Measurements from ENCODE around the gene NKIRAS1.
"Not testable (repeated sequence)": the region's sequence is repeated elsewhere in the genome, so short reads cannot be mapped to it uniquely, and the experiment has no call there.

NKIRAS1 gene

GRCh38 chr3:23926246-23926645 lies 9.5 kb upstream of the NKIRAS1 start:
- no peak for TF ChIP-seq ZNF274 (IDR thresholded peaks at IDR 0.05; ENCODE audit: low read depth, low read length)
- H3K4me3 ChIP-seq (ENCODE audit: low read length): no peak overlapping the region

- no peak overlapping the region for H3K4me3 ChIP-seq (ENCODE audit: low read length)
- no peak for TF ChIP-seq ZNF274 (IDR thresholded peaks at IDR 0.05; ENCODE audit: low read depth, low read length)
Observed at GRCh38 chr3:23923786-23924185, 7.0 kb upstream of the NKIRAS1 start.

- TF ChIP-seq ZNF274 (IDR thresholded peaks at IDR 0.05; ENCODE audit: low read depth, low read length): no peak
- H3K4me3 ChIP-seq (ENCODE audit: low read length): no peak overlapping the region
Observed at GRCh38 chr3:23921052-23921511, 4.3 kb upstream of the NKIRAS1 start.

GRCh38 chr3:23920151-23920655 lies 3.4 kb upstream of the NKIRAS1 start:
- no peak for TF ChIP-seq ZNF274 (IDR thresholded peaks at IDR 0.05; ENCODE audit: low read depth, low read length)
- H3K4me3 ChIP-seq (ENCODE audit: low read length): no peak overlapping the region

- TF ChIP-seq ZNF274 (IDR thresholded peaks at IDR 0.05; ENCODE audit: low read depth, low read length): no peak
- no peak overlapping the region for H3K4me3 ChIP-seq (ENCODE audit: low read length)
Observed at GRCh38 chr3:23919628-23920027, 2.8 kb upstream of the NKIRAS1 start.

DNA sequence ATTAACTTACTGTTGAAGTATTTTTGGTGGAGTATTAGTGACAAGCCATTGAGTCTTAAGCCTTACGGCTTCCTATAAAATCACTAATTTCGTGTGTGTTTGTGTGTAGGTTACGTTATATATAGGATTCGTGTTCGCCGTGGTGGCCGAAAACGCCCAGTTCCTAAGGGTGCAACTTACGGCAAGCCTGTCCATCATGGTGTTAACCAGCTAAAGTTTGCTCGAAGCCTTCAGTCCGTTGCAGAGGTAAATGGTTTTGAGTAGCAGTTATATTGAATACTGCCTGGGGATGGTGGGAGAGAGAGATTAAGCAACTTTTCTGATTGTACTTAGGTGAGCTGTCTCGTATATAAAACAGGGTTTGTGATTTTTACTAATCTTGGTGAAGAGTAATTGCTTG lies 1.5 kb upstream of the NKIRAS1 start:
- peak overlapping the region; percentile 78 for H3K4me3 ChIP-seq (ENCODE audit: low read length)

- peak overlapping the region; percentile 78 for H3K4me3 ChIP-seq (ENCODE audit: low read length)
Observed at GRCh38 chr3:23917679-23918303, 1.0 kb upstream of the NKIRAS1 start.

DNA sequence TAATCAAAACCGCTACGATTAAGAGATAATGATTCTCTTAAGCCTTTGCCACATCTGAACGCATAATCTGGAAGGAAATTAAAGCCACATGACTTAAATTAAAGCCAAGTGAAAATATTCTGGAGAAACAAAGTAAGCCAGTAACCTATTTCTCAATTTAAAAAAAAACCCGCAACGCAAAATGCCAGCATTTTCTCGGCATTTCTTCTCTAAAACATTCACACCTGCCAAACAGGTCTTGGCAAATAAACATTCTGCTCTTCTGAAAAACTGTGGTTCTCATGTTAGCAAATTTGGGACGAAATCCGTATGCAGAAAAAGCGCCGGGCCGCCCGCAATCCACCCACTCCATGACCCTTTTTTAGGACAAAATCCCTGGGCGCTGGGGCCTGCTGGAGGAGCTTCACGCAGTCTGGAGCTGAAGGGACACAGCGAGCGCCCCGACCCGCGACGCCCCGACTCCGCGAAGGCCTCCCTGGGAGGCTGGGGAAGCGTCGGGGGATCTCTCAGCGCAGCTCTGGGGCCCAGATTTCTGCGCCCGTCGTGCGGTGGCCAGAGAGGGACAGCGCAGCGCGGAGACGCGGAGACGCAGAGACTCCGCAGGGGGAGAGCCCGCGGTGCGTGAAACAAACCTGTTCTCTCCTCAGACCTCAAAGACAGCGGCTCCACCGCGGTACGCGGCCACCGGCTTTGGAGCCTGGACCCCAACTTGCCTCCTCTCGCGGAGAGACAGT lies 471 bp downstream of the NKIRAS1 start:
- no peak for TF ChIP-seq ZNF274 (IDR thresholded peaks at IDR 0.05; ENCODE audit: low read depth, low read length)
- H3K4me3 ChIP-seq (ENCODE audit: low read length): peak overlapping the region; percentile 74

DNA sequence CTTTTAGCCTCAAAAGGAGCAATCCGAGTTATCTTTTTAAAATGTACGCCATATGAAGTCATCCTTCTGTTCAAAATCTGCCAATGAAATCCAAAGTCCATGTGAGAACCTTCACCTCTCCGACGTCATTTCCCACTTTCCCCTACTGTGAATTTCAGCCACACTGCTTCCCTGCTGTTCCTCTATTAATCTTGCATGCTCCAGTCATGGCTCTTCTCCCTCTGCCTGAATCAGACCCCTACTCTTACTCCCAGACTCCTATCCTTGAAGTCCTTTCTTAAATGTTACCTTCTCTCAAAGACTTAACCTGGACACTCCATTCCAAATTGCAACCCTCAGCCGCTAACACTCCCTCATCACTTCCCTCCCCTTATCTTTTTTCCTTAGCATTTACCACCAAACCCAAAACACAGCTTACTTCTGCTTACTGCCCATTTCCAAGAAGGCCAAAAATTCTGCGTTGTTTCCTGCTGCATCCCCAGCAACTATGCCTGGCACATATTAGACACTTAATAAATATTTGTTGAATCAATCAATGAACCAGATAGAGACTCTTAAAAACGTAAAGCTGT lies 1.2 kb downstream of the NKIRAS1 start:
- peak overlapping the region; percentile 74 for H3K4me3 ChIP-seq (ENCODE audit: low read length)
- TF ChIP-seq ZNF274 (IDR thresholded peaks at IDR 0.05; ENCODE audit: low read depth, low read length): no peak

GRCh38 chr3:23913873-23914743 lies 2.7 kb downstream of the NKIRAS1 start:
- H3K4me3 ChIP-seq (ENCODE audit: low read length): no peak overlapping the region

GRCh38 chr3:23913182-23913581 lies 3.6 kb downstream of the NKIRAS1 start:
- H3K4me3 ChIP-seq (ENCODE audit: low read length): no peak overlapping the region
- no peak for TF ChIP-seq ZNF274 (IDR thresholded peaks at IDR 0.05; ENCODE audit: low read depth, low read length)

More at GRCh38 chr3:23913873-23914743, 2.7 kb downstream of the NKIRAS1 start:
- no peak for TF ChIP-seq ZNF274 (IDR thresholded peaks at IDR 0.05; ENCODE audit: low read depth, low read length)

DNA sequence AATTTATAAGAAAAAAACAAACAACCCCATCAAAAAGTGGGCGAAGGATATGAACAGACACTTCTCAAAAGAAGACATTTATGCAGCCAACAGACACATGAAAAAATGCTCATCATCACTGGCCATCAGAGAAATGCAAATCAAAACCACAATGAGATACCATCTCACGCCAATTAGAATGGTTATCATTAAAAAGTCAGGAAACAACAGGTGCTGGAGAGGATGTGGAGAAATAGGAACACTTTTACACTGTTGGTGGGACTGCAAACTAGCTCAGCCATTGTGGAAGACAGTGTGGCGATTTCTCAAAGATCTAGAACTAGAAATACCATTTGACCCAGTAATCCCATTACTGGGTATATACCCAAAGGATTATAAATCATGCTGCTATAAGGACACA lies 4.5 kb downstream of the NKIRAS1 start:
- not testable (repeated sequence) for H3K4me3 ChIP-seq (ENCODE audit: low read length)

GRCh38 chr3:23911397-23911796 lies 5.4 kb downstream of the NKIRAS1 start:
- no peak overlapping the region for H3K4me3 ChIP-seq (ENCODE audit: low read length)
- TF ChIP-seq ZNF274 (IDR thresholded peaks at IDR 0.05; ENCODE audit: low read depth, low read length): no peak

- TF ChIP-seq ZNF274 (IDR thresholded peaks at IDR 0.05; ENCODE audit: low read depth, low read length): no peak
- no peak overlapping the region for H3K4me3 ChIP-seq (ENCODE audit: low read length)
Observed at GRCh38 chr3:23909341-23909740, 7.4 kb downstream of the NKIRAS1 start.
